WERI-Rb-1 (cell line): ENCODE results near the gene CASZ1.

Source experiments
- DNase-seq: peaks from one replicate; pipeline ENCODE4 v3.0.0-alpha.2; 2020
- H3K27ac ChIP-seq: fragments of 250-450 bp; sonication (Bioruptor Pico); 2 replicates; pipeline ENCODE4 v1.5.1; 2020; ENCODE audit warnings: mild to moderate bottlenecking, moderate library complexity
- H3K27me3 ChIP-seq: fragments of 250-450 bp; sonication (Bioruptor Pico); 2 replicates; pipeline ENCODE4 v1.5.1; 2021; ENCODE audit warnings: mild to moderate bottlenecking, low read depth, moderate library complexity; ENCODE audit not compliant: insufficient read depth, severe bottlenecking
- H3K36me3 ChIP-seq: fragments of 250-450 bp; sonication (Bioruptor Pico); 2 replicates; pipeline ENCODE4 v1.5.1; 2020; ENCODE audit warnings: mild to moderate bottlenecking, moderate library complexity
- H3K4me3 ChIP-seq: 2 replicates; pipeline ENCODE4 v1.5.1; 2011; ENCODE audit warnings: low read depth, mild to moderate bottlenecking, control low read depth, low read length
- H3K9me3 ChIP-seq: fragments of 250-450 bp; sonication (Bioruptor Pico); 2 replicates; pipeline ENCODE4 v1.5.1; 2021; ENCODE audit warnings: mild to moderate bottlenecking, moderate library complexity; ENCODE audit not compliant: severe bottlenecking
- CTCF ChIP-seq: IDR thresholded peaks from 2 replicates; pipeline ENCODE4 v1.5.1; 2011; ENCODE audit warnings: low read depth, mild to moderate bottlenecking, control low read depth, inconsistent platforms, low read length

Gene CASZ1

GRCh38 chr1:10753299-10753698 is 43.1 kb downstream of the CASZ1 start:
- TF ChIP-seq CTCF: peak; percentile 59
- Histone ChIP-seq H3K27me3 (no peaks in the 10 kb centered on the region), H3K9me3 (no peaks in the 10 kb centered on the region), H3K36me3 (peaks cover 23% of the 10 kb centered on the region), H3K4me3 (peak overlapping the region; percentile 31), H3K27ac (peak overlapping the region; percentile 89)
- peak; percentile 94 for DNase-seq

DNA sequence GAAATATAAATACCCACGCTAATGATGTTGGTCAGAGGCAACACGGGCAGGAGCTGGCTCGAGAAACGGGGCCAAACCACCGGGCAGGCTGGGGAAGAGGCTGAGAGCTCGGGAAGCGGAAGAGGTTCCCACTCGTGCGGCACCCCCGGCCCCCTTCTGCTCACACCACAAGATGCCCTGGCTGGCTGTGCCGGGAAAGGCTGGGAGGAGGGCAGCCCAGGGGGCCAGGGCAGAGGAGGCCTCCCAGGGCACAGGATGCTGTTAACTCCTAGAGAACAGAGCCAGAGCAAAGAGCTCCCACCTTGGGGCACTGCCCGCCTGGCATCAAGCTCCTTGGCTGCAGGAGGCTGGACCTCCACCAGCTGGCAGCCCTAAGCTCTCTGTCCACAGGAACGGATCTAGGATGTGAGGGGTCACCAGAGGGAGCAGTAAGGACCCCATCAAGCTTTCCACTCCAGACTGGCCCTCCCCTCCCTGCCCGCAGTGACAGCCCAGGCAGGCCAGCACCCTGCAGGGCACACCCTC is 44.8 kb downstream of the CASZ1 start:
- Histone ChIP-seq H3K9me3 (no peaks in the 10 kb centered on the region), H3K27ac (peak overlapping the region; percentile 89), H3K4me3 (no peak overlapping the region), H3K27me3 (no peaks in the 10 kb centered on the region), H3K36me3 (peaks cover 31% of the 10 kb centered on the region)
- TF ChIP-seq CTCF: no peak
- no peak for DNase-seq

- peaks cover 31% of the 10 kb centered on the region for H3K36me3 ChIP-seq
- H3K27me3 ChIP-seq: no peaks in the 10 kb centered on the region
- H3K27ac ChIP-seq: peak overlapping the region; percentile 89
- peak; percentile 46 for DNase-seq
- no peaks in the 10 kb centered on the region for H3K9me3 ChIP-seq
- TF ChIP-seq CTCF: peak; percentile 32; the same call in 1 of the 2 replicates
- no peak overlapping the region for H3K4me3 ChIP-seq
These were observed 45.3 kb downstream of the CASZ1 start for GRCh38 chr1:10751160-10751559.

- no peaks in the 10 kb centered on the region for H3K27me3 ChIP-seq
- H3K9me3 ChIP-seq: no peaks in the 10 kb centered on the region
These were observed 50.5 kb downstream of the CASZ1 start for GRCh38 chr1:10745886-10746455.

GRCh38 chr1:10745383-10745782 is 51.1 kb downstream of the CASZ1 start:
- no peak for DNase-seq
- Histone ChIP-seq H3K9me3 (no peaks in the 10 kb centered on the region), H3K27ac (no peak overlapping the region), H3K36me3 (peaks cover 16% of the 10 kb centered on the region), H3K4me3 (no peak overlapping the region), H3K27me3 (no peaks in the 10 kb centered on the region)
- no peak for TF ChIP-seq CTCF

More at GRCh38 chr1:10745886-10746455, 50.5 kb downstream of the CASZ1 start:
- TF ChIP-seq CTCF: no peak
- Histone ChIP-seq H3K27ac (no peak overlapping the region; the same call in 1 of the 2 replicates), H3K36me3 (peaks cover 16% of the 10 kb centered on the region), H3K4me3 (no peak overlapping the region)
- DNase-seq: no peak
